ENCODE results near the gene CBFB.

Gene CBFB

DNA sequence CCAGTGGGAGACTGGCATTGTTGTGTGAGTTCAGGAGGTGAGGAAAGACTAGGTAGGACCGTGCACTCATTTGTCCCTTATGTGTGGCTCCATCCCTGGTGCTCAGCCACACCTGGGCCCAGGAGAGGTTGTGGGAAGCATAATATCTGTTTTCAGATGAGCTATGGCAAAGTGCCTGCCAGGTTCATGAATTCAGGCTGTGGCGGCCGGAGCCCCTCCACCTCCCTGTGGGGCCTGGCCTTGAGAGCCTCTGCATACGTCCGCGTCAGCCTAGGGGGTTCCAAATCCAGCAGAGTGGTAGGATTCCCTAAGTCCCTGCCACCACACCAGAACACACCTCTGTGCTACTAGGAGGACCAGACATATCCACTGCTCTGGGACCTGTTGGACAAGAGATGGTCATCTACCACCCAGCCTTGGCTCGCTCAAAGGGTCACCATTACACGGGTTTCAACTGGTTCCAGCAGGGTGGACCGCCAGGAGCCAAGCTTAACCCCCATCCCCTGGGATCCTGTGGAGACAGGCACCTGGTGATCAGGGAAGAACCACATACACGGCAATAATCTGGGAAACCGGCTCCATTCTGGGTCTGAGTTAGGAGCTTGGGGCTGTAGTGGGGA lies 119.8 kb downstream of the CBFB start:
- Histone ChIP-seq H3K36me3 (peaks cover 44% of the 10 kb centered on the region), H3K4me3 (ENCODE audit: low read depth, low read length) (no peak overlapping the region), H3K4me1 (0 out of 2 replicates have a peak, but pooled peaks cover 2% of the 10 kb centered on the region), H3K9me3 (no peaks in the 10 kb centered on the region), H3K27me3 (no peaks in the 10 kb centered on the region)
- no peak for DNase-seq
- TF ChIP-seq, protein P1, sequence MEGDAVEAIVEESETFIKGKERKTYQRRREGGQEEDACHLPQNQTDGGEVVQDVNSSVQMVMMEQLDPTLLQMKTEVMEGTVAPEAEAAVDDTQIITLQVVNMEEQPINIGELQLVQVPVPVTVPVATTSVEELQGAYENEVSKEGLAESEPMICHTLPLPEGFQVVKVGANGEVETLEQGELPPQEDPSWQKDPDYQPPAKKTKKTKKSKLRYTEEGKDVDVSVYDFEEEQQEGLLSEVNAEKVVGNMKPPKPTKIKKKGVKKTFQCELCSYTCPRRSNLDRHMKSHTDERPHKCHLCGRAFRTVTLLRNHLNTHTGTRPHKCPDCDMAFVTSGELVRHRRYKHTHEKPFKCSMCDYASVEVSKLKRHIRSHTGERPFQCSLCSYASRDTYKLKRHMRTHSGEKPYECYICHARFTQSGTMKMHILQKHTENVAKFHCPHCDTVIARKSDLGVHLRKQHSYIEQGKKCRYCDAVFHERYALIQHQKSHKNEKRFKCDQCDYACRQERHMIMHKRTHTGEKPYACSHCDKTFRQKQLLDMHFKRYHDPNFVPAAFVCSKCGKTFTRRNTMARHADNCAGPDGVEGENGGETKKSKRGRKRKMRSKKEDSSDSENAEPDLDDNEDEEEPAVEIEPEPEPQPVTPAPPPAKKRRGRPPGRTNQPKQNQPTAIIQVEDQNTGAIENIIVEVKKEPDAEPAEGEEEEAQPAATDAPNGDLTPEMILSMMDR (IDR thresholded peaks at IDR 0.05; ENCODE audit: low read depth, low read length), result no peak

DNA sequence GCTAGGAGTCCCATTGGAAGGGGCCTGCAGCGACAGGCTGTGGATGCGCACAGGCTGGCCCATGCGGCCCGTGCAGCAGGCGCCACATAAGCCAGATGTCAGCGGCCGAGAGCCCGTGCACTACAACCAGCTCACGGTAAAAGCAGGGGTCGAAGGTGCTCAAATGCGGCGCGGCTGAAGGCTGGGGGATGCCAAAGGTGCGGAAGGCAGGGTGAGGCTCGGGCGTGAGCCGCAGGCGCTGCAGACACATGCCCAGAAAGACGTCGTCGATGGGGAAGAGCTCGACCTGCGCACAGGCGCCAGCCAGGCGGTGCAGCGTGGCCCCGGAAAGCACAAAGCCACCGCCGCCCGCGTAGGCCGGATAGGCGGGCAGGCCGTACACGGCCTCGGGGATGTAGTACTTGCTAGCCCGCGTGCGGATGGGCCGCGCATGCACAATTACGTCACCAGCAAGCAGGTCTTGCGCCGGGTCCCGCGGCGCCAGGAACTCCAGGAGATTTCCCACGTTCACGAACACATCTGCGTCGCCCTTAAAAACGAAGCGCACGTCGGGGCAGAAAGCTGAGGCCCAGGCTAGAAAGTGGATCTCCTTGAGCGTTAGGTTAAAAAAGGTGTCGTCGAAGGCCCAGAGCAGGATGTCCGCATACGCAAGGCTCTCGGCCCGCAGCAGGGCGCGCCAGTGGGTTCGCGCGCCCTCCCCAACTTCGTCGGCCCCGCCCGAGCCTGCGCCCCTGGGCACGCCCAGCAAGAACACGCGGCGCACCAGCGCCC lies 120.5 kb downstream of the CBFB start:
- Histone ChIP-seq H3K36me3 (peaks cover 37% of the 10 kb centered on the region), H3K4me3 (ENCODE audit: low read depth, low read length) (no peak overlapping the region), H3K4me1 (0 out of 2 replicates have a peak, but pooled peaks cover 2% of the 10 kb centered on the region), H3K9me3 (no peaks in the 10 kb centered on the region), H3K27me3 (no peaks in the 10 kb centered on the region)
- peak; percentile 13 for DNase-seq
- TF ChIP-seq, protein P1 (IDR thresholded peaks at IDR 0.05; ENCODE audit: low read depth, low read length), result no peak

DNA sequence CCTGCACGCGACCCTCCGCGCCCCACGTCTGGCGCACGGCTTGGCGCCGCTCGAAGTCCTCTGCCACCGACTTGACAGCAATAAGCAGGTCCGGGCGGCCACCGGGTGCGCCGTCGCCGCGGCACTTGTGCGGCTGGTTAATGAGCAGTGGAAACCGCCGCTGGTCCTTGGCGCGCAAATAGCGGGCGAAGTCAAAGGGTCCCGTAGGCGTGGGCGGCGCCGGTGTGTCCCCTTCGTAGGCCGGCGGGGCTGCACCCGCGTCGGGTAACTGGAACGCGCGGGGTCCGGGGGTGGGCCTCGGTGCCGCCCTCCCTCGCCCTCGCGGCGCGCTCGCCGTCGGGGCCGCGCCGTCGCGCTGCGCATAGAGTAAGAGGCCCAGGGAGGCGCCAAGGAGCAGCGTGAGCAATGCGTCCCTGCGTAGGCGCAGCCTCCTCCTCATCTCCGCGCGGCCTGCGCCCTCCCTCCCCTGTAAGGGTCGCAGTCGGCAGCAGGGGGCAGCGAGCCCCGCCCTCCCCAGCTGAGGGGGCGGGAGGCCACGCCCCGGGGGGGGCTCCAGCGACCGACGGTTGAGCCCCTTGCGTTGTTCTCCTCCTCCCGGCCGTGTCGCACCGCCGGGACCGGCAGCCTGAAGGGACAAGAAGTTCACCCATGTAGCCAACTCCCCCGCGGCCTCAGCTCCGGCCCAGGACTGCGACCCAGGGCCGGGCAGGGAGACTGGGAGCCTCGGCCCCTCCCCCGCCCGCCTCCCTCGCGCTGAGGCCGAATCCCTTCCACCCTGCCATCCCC lies 121.3 kb downstream of the CBFB start:
- Histone ChIP-seq H3K4me3 (ENCODE audit: low read depth, low read length) (peak overlapping the region; percentile 77), H3K27me3 (peaks cover 2% of the 10 kb centered on the region; the same call in 1 of the 2 replicates), H3K4me1 (0 out of 2 replicates have a peak, but pooled peaks cover 2% of the 10 kb centered on the region), H3K36me3 (peaks cover 31% of the 10 kb centered on the region), H3K9me3 (no peaks in the 10 kb centered on the region)
- TF ChIP-seq, protein P1 (IDR thresholded peaks at IDR 0.05; ENCODE audit: low read depth, low read length), result peak; percentile 21
- peak; percentile 72 for DNase-seq

All from BE2C (cell line).